DND-41 (cell line): ENCODE results near the gene MCAT.

Source experiments
- ATAC-seq: fragments of 200-7000 bp; cut with Tn5 transposase; 3 replicates; pipeline ENCODE4 v1.9.1; 2021; ENCODE audit warnings: low read depth; ENCODE audit not compliant: insufficient read depth
- DNase-seq: peaks from one replicate; pipeline ENCODE4 v3.0.0-alpha.2; 2020
- H2AFZ ChIP-seq: 2 replicates; pipeline ENCODE4 v1.6.0; 2012; ENCODE audit warnings: low read depth, low read length
- H3K27ac ChIP-seq: 2 replicates; pipeline ENCODE4 v1.5.1; 2012; ENCODE audit warnings: low read length, inconsistent platforms
- H3K27me3 ChIP-seq: fragments of 200-600 bp; sonication (generic); 2 replicates; pipeline ENCODE4 v1.6.0; 2012; ENCODE audit warnings: low read length, mild to moderate bottlenecking, inconsistent platforms; ENCODE audit not compliant: insufficient read depth, poor library complexity
- H3K36me3 ChIP-seq: 2 replicates; pipeline ENCODE4 v1.5.1; 2012; ENCODE audit warnings: low read length, inconsistent platforms; ENCODE audit not compliant: insufficient read depth
- H3K4me1 ChIP-seq: 2 replicates; pipeline ENCODE4 v1.5.1; 2012; ENCODE audit warnings: mild to moderate bottlenecking, low read length; ENCODE audit not compliant: insufficient read depth
- H3K4me2 ChIP-seq: 2 replicates; pipeline ENCODE4 v1.6.0; 2012; ENCODE audit warnings: mild to moderate bottlenecking, moderate library complexity, low read length, inconsistent platforms; ENCODE audit not compliant: insufficient read depth
- H3K4me3 ChIP-seq, 2 experiments: fragments of 200-600 bp in 1 of 2; shearing (Covaris generic) in 1 of 2; 2 replicates each; pipeline ENCODE4 v1.5.1; 2012 to 2016; ENCODE audit warnings: inconsistent platforms in 2 of 2, low read length in 2 of 2, mild to moderate bottlenecking in 2 of 2, low read depth in 1 of 2, moderate library complexity in 1 of 2
- H3K79me2 ChIP-seq: 2 replicates; pipeline ENCODE4 v1.6.0; 2012; ENCODE audit warnings: low read length, inconsistent platforms; ENCODE audit not compliant: insufficient read depth
- H3K9ac ChIP-seq: 2 replicates; pipeline ENCODE4 v1.6.0; 2012; ENCODE audit warnings: low read depth, mild to moderate bottlenecking, inconsistent platforms, low read length, moderate library complexity
- H3K9me3 ChIP-seq: 2 replicates; pipeline ENCODE4 v1.5.1; 2012; ENCODE audit warnings: low read length, moderate library complexity, mild to moderate bottlenecking, inconsistent platforms; ENCODE audit not compliant: insufficient read depth, severe bottlenecking
- H4K20me1 ChIP-seq: 2 replicates; pipeline ENCODE4 v1.6.0; 2012; ENCODE audit warnings: low read length; ENCODE audit not compliant: insufficient read depth
- CTCF ChIP-seq: IDR thresholded peaks from 2 replicates; pipeline ENCODE4 v1.5.1; 2012; ENCODE audit warnings: borderline replicate concordance, low read length, moderate library complexity, mild to moderate bottlenecking; ENCODE audit not compliant: poor library complexity, severe bottlenecking; ENCODE audit errors: extremely low read depth
- EZH2 ChIP-seq: IDR thresholded peaks from 3 replicates; pipeline ENCODE4 v1.6.1; 2012; ENCODE audit warnings: borderline replicate concordance, low read depth, mild to moderate bottlenecking, moderate library complexity, low read length, inconsistent platforms; ENCODE audit not compliant: severe bottlenecking

The MCAT gene

GRCh38 chr22:43152357-43153071, 9.3 kb upstream of the MCAT start:
- ATAC-seq (peak; percentile 86), DNase-seq (peak; percentile 52)
- peak overlapping the region in 1 of 2 experiments; percentile 48; a peak in 2 of 4 replicates for H3K4me3 ChIP-seq
- H3K9ac ChIP-seq = peak overlapping the region; percentile 41; the same call in 1 of the 2 replicates
- H4K20me1 ChIP-seq = peaks cover 5% of the 10 kb centered on the region
- peak overlapping the region; percentile 59 for H3K4me2 ChIP-seq
- no peaks in the 10 kb centered on the region for H3K36me3 ChIP-seq
- TF ChIP-seq CTCF (no peak), EZH2 (no peak)
- no peak overlapping the region for H3K27ac ChIP-seq
- no peaks in the 10 kb centered on the region for H3K79me2 ChIP-seq
- H2AFZ ChIP-seq = peak overlapping the region; percentile 36; the same call in 1 of the 2 replicates
- no peaks in the 10 kb centered on the region for H3K9me3 ChIP-seq
- H3K4me1 ChIP-seq = peaks cover 19% of the 10 kb centered on the region
- peaks cover 27% of the 10 kb centered on the region for H3K27me3 ChIP-seq

- H3K36me3 ChIP-seq = no peaks in the 10 kb centered on the region
Observed at GRCh38 chr22:43152003-43152356, 8.8 kb upstream of the MCAT start.

GRCh38 chr22:43151251-43152002, 8.2 kb upstream of the MCAT start, which contains the start of gene TSPO:
TSPO (plus strand) TSS chr22:43151559; CDS start chr22:43159239, 7,680 bp downstream.
- Histone ChIP-seq H2AFZ (peak within 1 kb of the TSS; percentile 36; the same call in 1 of the 2 replicates), H4K20me1 (peaks cover 5% of the 10 kb centered on the region), H3K4me3 (peak within 1 kb of the TSS in 1 of 2 experiments; percentile 48; a peak in 2 of 4 replicates), H3K27ac (no peak within 1 kb of the TSS), H3K9me3 (no peaks in the 10 kb centered on the region), H3K4me2 (peak within 1 kb of the TSS; percentile 59), H3K27me3 (peaks cover 27% of the 10 kb centered on the region), H3K79me2 (no peaks in the 10 kb centered on the region), H3K36me3 (no peaks in the 10 kb centered on the region), H3K9ac (peak within 1 kb of the TSS; percentile 41; the same call in 1 of the 2 replicates), H3K4me1 (peaks cover 19% of the 10 kb centered on the region)
- ATAC-seq (peak; percentile 40; the same call in 2 of the 3 replicates), DNase-seq (peak; percentile 32)
- TF ChIP-seq CTCF = no peak
- TF ChIP-seq EZH2 = no peak

More at GRCh38 chr22:43152003-43152356, 8.8 kb upstream of the MCAT start:
- peak; percentile 48 for ATAC-seq
- H4K20me1 ChIP-seq = peaks cover 5% of the 10 kb centered on the region
- H3K4me2 ChIP-seq = peak overlapping the region; percentile 59
- peak overlapping the region in 1 of 2 experiments; percentile 48; a peak in 2 of 4 replicates for H3K4me3 ChIP-seq
- peaks cover 19% of the 10 kb centered on the region for H3K4me1 ChIP-seq
- no peaks in the 10 kb centered on the region for H3K79me2 ChIP-seq
- H3K9ac ChIP-seq = peak overlapping the region; percentile 41; the same call in 1 of the 2 replicates
- no peak for DNase-seq
- H2AFZ ChIP-seq = peak overlapping the region; percentile 36; the same call in 1 of the 2 replicates
- H3K27ac ChIP-seq = no peak overlapping the region
- H3K27me3 ChIP-seq = peaks cover 27% of the 10 kb centered on the region
- TF ChIP-seq CTCF (no peak), EZH2 (peak; percentile 95)
- no peaks in the 10 kb centered on the region for H3K9me3 ChIP-seq
